Neural cell (in vitro differentiated cells): ENCODE results near the gene DUSP2. TPM values are rescaled to one million over a fixed set of nuclear protein-coding genes. Genes with fewer than 3 reads are reported as not detected.

Experiments
- H2AFZ ChIP-seq: fragments of 200-600, 300-800 bp; sonication (generic), shearing (Covaris generic); 2 replicates; pipeline ENCODE4 v1.6.0; 2014; ENCODE audit warnings: low read depth, mild to moderate bottlenecking, antibody characterized with exemption, low read length, moderate library complexity
- H3F3A ChIP-seq: fragments of 200-600 bp; shearing (Covaris generic); 2 replicates; pipeline ENCODE4 v1.6.1; 2016; ENCODE audit warnings: mild to moderate bottlenecking, moderate library complexity, mixed read lengths, antibody characterized with exemption, low read length; ENCODE audit not compliant: insufficient read depth, poor library complexity, severe bottlenecking
- H3K27ac ChIP-seq: fragments of 200-600, 300-800 bp; sonication (generic), shearing (Covaris generic); 2 replicates; pipeline ENCODE4 v1.5.1; 2014; ENCODE audit warnings: mild to moderate bottlenecking, low read length, moderate library complexity
- H3K27me3 ChIP-seq: fragments of 300-800, 200-600 bp; sonication (generic), shearing (Covaris generic); 2 replicates; pipeline ENCODE4 v1.6.0; 2014; ENCODE audit warnings: mild to moderate bottlenecking, low read depth, low read length, moderate library complexity; ENCODE audit not compliant: insufficient read depth
- H3K36me3 ChIP-seq: fragments of 300-800, 200-600 bp; sonication (generic), shearing (Covaris generic); 2 replicates; pipeline ENCODE4 v1.5.1; 2014; ENCODE audit warnings: mild to moderate bottlenecking, antibody characterized with exemption, low read length, moderate library complexity; ENCODE audit not compliant: insufficient read depth
- H3K4me2 ChIP-seq: fragments of 300-800, 200-600 bp; sonication (generic), shearing (Covaris generic); 2 replicates; pipeline ENCODE4 v1.6.0; 2014; ENCODE audit warnings: mild to moderate bottlenecking, low read length
- H3K4me3 ChIP-seq: fragments of 300-800, 200-600 bp; sonication (generic), shearing (Covaris generic); 2 replicates; pipeline ENCODE4 v1.5.1; 2014; ENCODE audit warnings: mild to moderate bottlenecking, low read length, moderate library complexity
- H3K79me2 ChIP-seq: fragments of 200-600 bp; shearing (Covaris generic); replicated peaks from 2 replicates; pipeline ENCODE4 v1.6.0; 2014; ENCODE audit warnings: mild to moderate bottlenecking, low read length, moderate library complexity; ENCODE audit not compliant: insufficient read depth
- H3K9ac ChIP-seq: fragments of 300-800, 200-600 bp; sonication (generic), shearing (Covaris generic); 2 replicates; pipeline ENCODE4 v1.6.1; 2016; ENCODE audit warnings: mild to moderate bottlenecking, low read length, mixed read lengths
- H3K9me2 ChIP-seq: fragments of 200-600 bp; shearing (Covaris generic); 2 replicates; pipeline ENCODE4 v1.6.1; 2016; ENCODE audit warnings: mild to moderate bottlenecking, low read length, mixed read lengths; ENCODE audit not compliant: insufficient read depth
- H3K9me3 ChIP-seq: fragments of 200-600, 300-800 bp; sonication (generic), shearing (Covaris generic); 2 replicates; pipeline ENCODE4 v1.6.1; 2016; ENCODE audit warnings: mild to moderate bottlenecking, mixed run types, low read length, moderate library complexity, mixed read lengths
- H4K20me1 ChIP-seq: fragments of 200-600 bp; shearing (Covaris generic); 2 replicates; pipeline ENCODE4 v1.6.1; 2016; ENCODE audit warnings: mild to moderate bottlenecking, mixed run types; ENCODE audit not compliant: insufficient read depth
- EP300 ChIP-seq: fragments of 450-650 bp; conservative IDR thresholded peaks from 2 replicates; pipeline ENCODE4 v1.6.1; 2014; ENCODE audit warnings: antibody characterized with exemption, mild to moderate bottlenecking, moderate library complexity; ENCODE audit not compliant: poor library complexity, severe bottlenecking
- EZH2 ChIP-seq: fragments of 200-600, 300-800 bp; shearing (Covaris generic), sonication (generic); IDR thresholded peaks from 2 replicates; pipeline ENCODE4 v1.6.1; 2014; ENCODE audit warnings: antibody characterized with exemption, low read length, borderline replicate concordance, mild to moderate bottlenecking; ENCODE audit not compliant: insufficient read depth, poor library complexity, severe bottlenecking
- MXI1 ChIP-seq: fragments of 450-650 bp; conservative IDR thresholded peaks from 2 replicates; pipeline ENCODE4 v1.6.1; 2014; ENCODE audit warnings: antibody characterized with exemption, mild to moderate bottlenecking; ENCODE audit not compliant: poor library complexity, severe bottlenecking
- POLR2AphosphoS5 ChIP-seq: IDR thresholded peaks from 2 replicates; pipeline ENCODE4 v1.6.1; 2012
- RAD21 ChIP-seq: fragments of 450-650 bp; conservative IDR thresholded peaks from 2 replicates; pipeline ENCODE4 v1.6.1; 2014; ENCODE audit warnings: antibody characterized with exemption, mild to moderate bottlenecking, moderate library complexity
- REST ChIP-seq: IDR thresholded peaks from 2 replicates; pipeline ENCODE4 v1.6.1; 2012; ENCODE audit warnings: borderline replicate concordance
- SMC3 ChIP-seq: fragments of 450-650 bp; conservative IDR thresholded peaks from 2 replicates; pipeline ENCODE4 v1.6.1; 2014; ENCODE audit warnings: antibody characterized with exemption, mild to moderate bottlenecking, moderate library complexity; ENCODE audit not compliant: poor library complexity
- TAF1 ChIP-seq: IDR thresholded peaks from 2 replicates; pipeline ENCODE4 v1.6.1; 2012; ENCODE audit warnings: low read depth
- polyA plus RNA-seq: library from polyadenylated mRNA; depleted of rRNA; stranded (reverse); fragments of >200 nt; gene quantifications from 2 replicates; pipeline ENCODE4 v1.2.3, GENCODE V29; 2014
- TF ChIP-seq, protein P1 (sequence below): fragments of 450-650 bp; IDR thresholded peaks from 2 replicates; pipeline ENCODE4 v1.5.1; 2014; ENCODE audit warnings: antibody characterized with exemption, mild to moderate bottlenecking, moderate library complexity; ENCODE audit not compliant: poor library complexity, severe bottlenecking

DUSP2 gene
- polyA plus RNA-seq, 1 donor from 2014 or later: 2.1 TPM

- H3K36me3 ChIP-seq: no peaks in the 10 kb centered on the region
- no peaks in the 10 kb centered on the region for H3K79me2 ChIP-seq
- no peaks in the 10 kb centered on the region for H4K20me1 ChIP-seq
- no peaks in the 10 kb centered on the region for H3K27me3 ChIP-seq
- no peak overlapping the region for H2AFZ ChIP-seq
- no peaks in the 10 kb centered on the region for H3F3A ChIP-seq
- no peak overlapping the region for H3K27ac ChIP-seq
- no peaks in the 10 kb centered on the region for H3K9me3 ChIP-seq
- TF ChIP-seq, protein P1, sequence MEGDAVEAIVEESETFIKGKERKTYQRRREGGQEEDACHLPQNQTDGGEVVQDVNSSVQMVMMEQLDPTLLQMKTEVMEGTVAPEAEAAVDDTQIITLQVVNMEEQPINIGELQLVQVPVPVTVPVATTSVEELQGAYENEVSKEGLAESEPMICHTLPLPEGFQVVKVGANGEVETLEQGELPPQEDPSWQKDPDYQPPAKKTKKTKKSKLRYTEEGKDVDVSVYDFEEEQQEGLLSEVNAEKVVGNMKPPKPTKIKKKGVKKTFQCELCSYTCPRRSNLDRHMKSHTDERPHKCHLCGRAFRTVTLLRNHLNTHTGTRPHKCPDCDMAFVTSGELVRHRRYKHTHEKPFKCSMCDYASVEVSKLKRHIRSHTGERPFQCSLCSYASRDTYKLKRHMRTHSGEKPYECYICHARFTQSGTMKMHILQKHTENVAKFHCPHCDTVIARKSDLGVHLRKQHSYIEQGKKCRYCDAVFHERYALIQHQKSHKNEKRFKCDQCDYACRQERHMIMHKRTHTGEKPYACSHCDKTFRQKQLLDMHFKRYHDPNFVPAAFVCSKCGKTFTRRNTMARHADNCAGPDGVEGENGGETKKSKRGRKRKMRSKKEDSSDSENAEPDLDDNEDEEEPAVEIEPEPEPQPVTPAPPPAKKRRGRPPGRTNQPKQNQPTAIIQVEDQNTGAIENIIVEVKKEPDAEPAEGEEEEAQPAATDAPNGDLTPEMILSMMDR: no peak
- TF ChIP-seq REST (no peak), MXI1 (no peak)
- no peak overlapping the region for H3K4me3 ChIP-seq
- H3K9ac ChIP-seq: no peak overlapping the region
- H3K9me2 ChIP-seq: no peaks in the 10 kb centered on the region
- no peak overlapping the region for H3K4me2 ChIP-seq
These were observed 40.3 kb upstream of the DUSP2 start for GRCh38 chr2:96185516-96185915.

DNA sequence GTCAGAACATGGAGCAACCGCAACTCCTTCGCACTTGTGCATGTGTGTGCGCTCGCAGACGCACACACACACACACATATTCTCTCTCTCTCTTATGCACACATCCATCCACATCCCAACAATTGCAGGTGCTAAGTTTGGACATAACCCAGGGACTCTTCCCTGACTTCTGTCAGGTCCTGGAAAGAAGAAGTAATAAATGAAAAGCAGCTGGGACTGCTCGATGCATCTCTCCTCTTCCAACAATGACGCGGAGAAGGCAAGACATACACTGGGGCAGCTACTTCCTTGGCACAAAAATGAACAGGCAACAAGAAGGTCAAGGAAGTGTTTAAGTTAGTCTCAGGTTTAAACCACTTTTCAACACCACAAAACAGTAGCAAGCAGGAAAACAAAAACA lies 39.7 kb upstream of the DUSP2 start:
- H3K4me2 ChIP-seq: no peak overlapping the region
- H3K9ac ChIP-seq: no peak overlapping the region
- H3K4me3 ChIP-seq: no peak overlapping the region
- no peak overlapping the region for H3K27ac ChIP-seq
- H3K9me2 ChIP-seq: no peaks in the 10 kb centered on the region
- no peaks in the 10 kb centered on the region for H3F3A ChIP-seq
- H2AFZ ChIP-seq: no peak overlapping the region
- H3K36me3 ChIP-seq: no peaks in the 10 kb centered on the region
- H3K9me3 ChIP-seq: no peaks in the 10 kb centered on the region
- H3K27me3 ChIP-seq: no peaks in the 10 kb centered on the region
- TF ChIP-seq RAD21 (no peak), EZH2 (no peak), EP300 (no peak), TAF1 (no peak), POLR2AphosphoS5 (no peak), SMC3 (no peak), MXI1 (no peak), REST (no peak)
- TF ChIP-seq, protein P1: no peak
- H3K79me2 ChIP-seq: no peaks in the 10 kb centered on the region
- no peaks in the 10 kb centered on the region for H4K20me1 ChIP-seq
